ENCODE results near the gene LLGL2.

The LLGL2 gene

GRCh38 chr17:75594499-75595283 is 69.2 kb downstream of the LLGL2 start:
- DNase-seq, result no peak

GRCh38 chr17:75595284-75595919 is 69.9 kb downstream of the LLGL2 start:
- no peak for DNase-seq

GRCh38 chr17:75595920-75596313 is 70.4 kb downstream of the LLGL2 start:
- DNase-seq, result no peak

GRCh38 chr17:75596320-75597087 is 71.0 kb downstream of the LLGL2 start:
- DNase-seq, result no peak

- DNase-seq, result peak; percentile 61
These were observed 75.8 kb downstream of the LLGL2 start for GRCh38 chr17:75601057-75601987.

- DNase-seq, result no peak
These were observed 77.1 kb downstream of the LLGL2 start for GRCh38 chr17:75602644-75603043.

GRCh38 chr17:75603123-75603522 is 77.6 kb downstream of the LLGL2 start:
- no peak for DNase-seq

- no peak for DNase-seq
These were observed 78.7 kb downstream of the LLGL2 start for GRCh38 chr17:75604034-75604695.

GRCh38 chr17:75605790-75606189 is 80.3 kb downstream of the LLGL2 start:
- no peak for DNase-seq

GRCh38 chr17:75607086-75607485 is 81.6 kb downstream of the LLGL2 start:
- no peak for DNase-seq

- DNase-seq, result no peak
These were observed 84.8 kb downstream of the LLGL2 start for GRCh38 chr17:75610103-75610984.

- DNase-seq, result no peak
These were observed 86.4 kb downstream of the LLGL2 start for GRCh38 chr17:75611851-75612429.

- DNase-seq, result no peak
These were observed 87.6 kb downstream of the LLGL2 start for GRCh38 chr17:75612906-75613626.

- DNase-seq, result no peak
These were observed 88.5 kb downstream of the LLGL2 start for GRCh38 chr17:75614006-75614405.

GRCh38 chr17:75614556-75615270 is 89.2 kb downstream of the LLGL2 start:
- DNase-seq, result no peak

- no peak for DNase-seq
These were observed 89.8 kb downstream of the LLGL2 start for GRCh38 chr17:75615301-75615700.

- DNase-seq, result no peak
These were observed 91.1 kb downstream of the LLGL2 start for GRCh38 chr17:75616521-75617122.

- DNase-seq, result no peak
These were observed 91.7 kb downstream of the LLGL2 start for GRCh38 chr17:75617218-75617617.

- DNase-seq, result no peak
These were observed 92.2 kb downstream of the LLGL2 start for GRCh38 chr17:75617675-75618074.

Measured in activated CD4-positive, alpha-beta T cell treated with anti-CD3 and anti-CD28 coated beads, Interleukin-2, amount 50 U/mL, for 16 hours (primary cell).